CD4-positive, alpha-beta memory T cell (primary cell): ENCODE measurements around the gene TAPT1. TPM values are rescaled to one million over a fixed set of nuclear protein-coding genes. Genes with fewer than 3 reads are reported as not detected.

Experiments
- CTCF ChIA-PET: fragments of 350-600 bp; sonication (Branson Sonifier 250); formaldehyde crosslinking; loops from one replicate; lab custom pipeline; 2021; ENCODE audit warnings: inconsistent platforms; ENCODE audit not compliant: partially characterized antibody; lab: Charles Lee
- POLR2A ChIA-PET: fragments of 350-600 bp; sonication (Branson Sonifier 250); formaldehyde crosslinking; loops from one replicate; lab custom pipeline; 2021; ENCODE audit not compliant: partially characterized antibody; lab: Charles Lee
- DNase-seq, 5 donors: peaks; one replicate each; pipeline versions ENCODE4 v3.0.0 to v3.0.0-alpha.2; 2020 to 2022; ENCODE audit warnings: mixed read lengths in 1 of 5
- H3K27ac ChIP-seq: one replicate; pipeline ENCODE4 v1.7.0; 2013; ENCODE audit warnings: low read depth, low read length
- H3K27me3 ChIP-seq: 2 replicates; pipeline ENCODE4 v1.7.0; 2013; ENCODE audit warnings: mild to moderate bottlenecking, low read length, moderate library complexity; ENCODE audit not compliant: insufficient read depth
- H3K36me3 ChIP-seq: 2 replicates; pipeline ENCODE4 v1.7.0; 2013; ENCODE audit warnings: mild to moderate bottlenecking, low read length, moderate library complexity; ENCODE audit not compliant: insufficient read depth
- H3K4me1 ChIP-seq: 2 replicates; pipeline ENCODE4 v1.7.0; 2013; ENCODE audit warnings: mild to moderate bottlenecking, low read length, moderate library complexity; ENCODE audit not compliant: insufficient read depth
- H3K4me3 ChIP-seq, 2 donors: one replicate each; pipeline ENCODE4 v1.7.0; 2013; ENCODE audit warnings: low read length in 2 of 2, mild to moderate bottlenecking in 1 of 2
- H3K9me3 ChIP-seq, 2 donors: one replicate each; pipeline ENCODE4 v1.7.0; 2013; ENCODE audit warnings: low read length in 2 of 2, control low read depth in 1 of 2; ENCODE audit not compliant: control insufficient read depth in 1 of 2
- H3K27ac Mint-ChIP-seq, 7 donors: one replicate each; pipeline ENCODE4 v1.8.0; 2020 to 2021; ENCODE audit warnings: mixed read lengths in 7 of 7, mild to moderate bottlenecking in 6 of 7, inconsistent platforms in 3 of 7, moderate library complexity in 3 of 7
- H3K27me3 Mint-ChIP-seq, 2 donors: one replicate each; pipeline ENCODE4 v1.8.0; 2020 to 2021; ENCODE audit warnings: mixed read lengths in 2 of 2
- H3K36me3 Mint-ChIP-seq, 2 donors: one replicate each; pipeline ENCODE4 v1.8.0; 2020 to 2021; ENCODE audit warnings: mixed read lengths in 2 of 2, inconsistent platforms in 1 of 2, mild to moderate bottlenecking in 1 of 2
- H3K4me1 Mint-ChIP-seq, 4 donors: one replicate each; pipeline ENCODE4 v1.8.0; 2020 to 2021; ENCODE audit warnings: mixed read lengths in 4 of 4, mild to moderate bottlenecking in 1 of 4
- H3K4me3 Mint-ChIP-seq, 8 donors: one replicate each; pipeline ENCODE4 v1.8.0; 2020 to 2021; ENCODE audit warnings: mixed read lengths in 8 of 8, mild to moderate bottlenecking in 7 of 8, moderate library complexity in 6 of 8, inconsistent platforms in 3 of 8
- H3K9me3 Mint-ChIP-seq, 8 donors: one replicate each; pipeline ENCODE4 v1.8.0; 2020 to 2021; ENCODE audit warnings: mixed read lengths in 8 of 8, mild to moderate bottlenecking in 5 of 8, inconsistent platforms in 3 of 8, moderate library complexity in 1 of 8
- intact Hi-C: fragments of 100-400 bp; cut with micrococcal nuclease; formaldehyde crosslinking; loops from one replicate; pipeline ENCODE4 v1.15.1; 2023
- polyA plus RNA-seq, 2 donors: library from polyadenylated mRNA; unstranded; fragments of 300-500 nt; fragmentation: Illumina TruSeq; gene quantifications; one replicate each; pipeline ENCODE4 v1.2.3, GENCODE V29; 2021
- total RNA-seq, 2 experiments: library from RNA; stranded (reverse); gene quantifications; one replicate each; pipeline ENCODE4 v1.2.3, GENCODE V29; 2021

Gene TAPT1
- total and polyA plus RNA-seq, 4 experiments from 2014 or later = 27.0 to 57.5 (median 41.1) TPM

DNA sequence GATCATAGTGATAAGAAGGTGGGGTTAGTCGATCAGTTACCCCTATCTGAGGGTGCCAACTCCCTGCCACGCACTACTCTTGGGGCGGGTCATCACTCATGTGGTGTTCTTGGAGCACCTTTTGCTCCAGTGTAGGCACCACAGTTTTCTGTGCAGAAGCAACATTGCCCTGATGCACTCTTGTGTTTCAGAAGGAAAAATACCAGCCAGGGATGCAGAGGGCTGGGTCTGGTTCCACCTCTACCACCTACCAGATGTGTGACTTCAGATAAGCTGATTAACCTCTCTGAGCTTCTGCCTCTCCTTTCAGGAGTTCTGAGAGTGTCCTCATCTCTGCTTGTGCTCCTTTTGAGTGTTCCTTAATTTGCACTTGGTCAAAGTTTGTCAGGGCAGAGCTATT, 112.5 kb downstream of the TAPT1 start:
- Mint-ChIP-seq H3K4me3 (no peak overlapping the region), H3K9me3 (no peaks in the 10 kb centered on the region), H3K27ac (no peak overlapping the region), H3K27me3 (peaks cover 11 to 21% of the 10 kb centered on the region in 2 donors), H3K4me1 (no peaks in the 10 kb centered on the region), H3K36me3 (no peaks in the 10 kb centered on the region)
- Histone ChIP-seq H3K9me3 (no peaks in the 10 kb centered on the region), H3K27me3 (no peaks in the 10 kb centered on the region), H3K4me3 (no peak overlapping the region), H3K36me3 (no peaks in the 10 kb centered on the region), H3K4me1 (no peaks in the 10 kb centered on the region), H3K27ac (no peak overlapping the region)
- ChIA-PET POLR2A (no interaction called here), CTCF (no interaction called here)
- intact Hi-C loops = no loop called here
- no peak for DNase-seq

DNA sequence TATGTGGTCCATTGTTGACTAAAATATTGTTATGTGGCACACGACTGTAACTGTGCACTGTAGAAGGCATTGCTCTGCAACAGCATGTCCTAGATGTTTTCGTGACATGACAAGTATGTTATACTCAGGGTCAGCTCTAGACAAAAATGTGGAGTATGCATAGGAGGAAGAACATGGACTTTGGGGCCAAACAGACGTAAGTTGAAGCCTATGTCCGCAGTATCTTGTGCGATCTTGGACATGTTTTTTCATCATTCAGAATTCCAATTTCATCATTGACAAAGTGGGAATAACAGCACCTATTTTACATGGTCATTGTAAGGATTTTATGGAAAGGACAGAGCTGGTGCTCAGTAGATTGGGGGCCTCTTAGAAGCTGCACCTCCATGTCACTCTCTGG, 114.7 kb downstream of the TAPT1 start:
- no peaks in the 10 kb centered on the region for H3K27me3 ChIP-seq
- CTCF ChIA-PET = no interaction called here
- H3K27ac ChIP-seq = no peak overlapping the region
- Mint-ChIP-seq H3K27me3 (peaks cover 11 to 20% of the 10 kb centered on the region in 2 donors), H3K4me3 (no peak overlapping the region), H3K27ac (no peak overlapping the region), H3K9me3 (peaks cover 0 to 2% (median 0%) of the 10 kb centered on the region in 8 donors), H3K4me1 (peaks cover 0 to 1% (median 0%) of the 10 kb centered on the region in 4 donors), H3K36me3 (no peaks in the 10 kb centered on the region)
- H3K4me1 ChIP-seq = no peaks in the 10 kb centered on the region
- POLR2A ChIA-PET = no interaction called here
- intact Hi-C loops = no loop called here
- H3K36me3 ChIP-seq = no peaks in the 10 kb centered on the region
- H3K4me3 ChIP-seq = no peak overlapping the region
- H3K9me3 ChIP-seq = no peaks in the 10 kb centered on the region
- DNase-seq = no peak

DNA sequence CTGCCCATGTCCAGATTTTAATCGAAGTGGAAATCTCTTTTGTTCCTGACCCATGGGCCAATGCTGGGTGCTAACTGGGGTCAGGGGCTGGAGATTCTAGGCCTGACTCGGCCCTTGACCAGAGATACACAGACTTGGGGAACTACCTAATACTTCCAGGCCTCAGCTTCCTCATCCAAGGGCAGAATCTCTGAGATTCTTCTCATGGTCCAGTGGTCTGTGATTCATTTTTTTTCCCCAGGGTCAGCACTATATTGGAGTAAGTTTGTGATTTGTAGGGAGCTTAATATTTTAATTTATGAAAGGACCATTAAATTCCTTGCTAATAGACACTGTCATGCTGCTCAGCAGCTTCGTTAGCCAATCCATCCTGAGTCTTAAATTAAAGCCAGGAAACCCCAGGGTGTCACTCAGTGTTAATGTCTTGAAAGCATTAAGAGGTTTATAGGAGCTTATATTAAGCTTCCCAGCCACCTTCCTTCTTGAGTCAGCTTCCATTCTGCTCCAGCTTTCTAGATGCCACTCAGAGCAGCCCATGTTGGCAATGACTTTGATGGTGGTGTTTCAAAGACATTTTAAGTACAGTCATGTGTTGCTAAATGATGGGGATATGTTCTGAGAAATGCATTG, 115.5 kb downstream of the TAPT1 start:
- Mint-ChIP-seq H3K9me3 (peaks cover 0 to 2% (median 0%) of the 10 kb centered on the region in 8 donors), H3K4me3 (no peak overlapping the region), H3K27me3 (peaks cover 11 to 13% of the 10 kb centered on the region in 2 donors), H3K4me1 (peaks cover 0 to 1% (median 0%) of the 10 kb centered on the region in 4 donors), H3K27ac (no peak overlapping the region), H3K36me3 (no peaks in the 10 kb centered on the region)
- intact Hi-C loops = no loop called here
- H3K36me3 ChIP-seq = no peaks in the 10 kb centered on the region
- ChIA-PET CTCF (interaction anchor here (1.2 kb wide), 1 partner anchor 16 kb away, joined by 3 read pairs; no protein-coding TSS in a partner anchor), POLR2A (no interaction called here)
- H3K27me3 ChIP-seq = no peaks in the 10 kb centered on the region
- no peaks in the 10 kb centered on the region for H3K4me1 ChIP-seq
- H3K27ac ChIP-seq = no peak overlapping the region
- H3K4me3 ChIP-seq = no peak overlapping the region
- no peak for DNase-seq
- H3K9me3 ChIP-seq = no peaks in the 10 kb centered on the region

Other genes starting within 250 kb of the TAPT1 start
- not detected for gene PROM1, start 142.4 kb downstream of the TAPT1 start, total RNA-seq
- not detected for gene PROM1, start 142.4 kb downstream of the TAPT1 start, polyA plus RNA-seq